Measurements from ENCODE around the gene ZC4H2.

ZC4H2 gene

DNA sequence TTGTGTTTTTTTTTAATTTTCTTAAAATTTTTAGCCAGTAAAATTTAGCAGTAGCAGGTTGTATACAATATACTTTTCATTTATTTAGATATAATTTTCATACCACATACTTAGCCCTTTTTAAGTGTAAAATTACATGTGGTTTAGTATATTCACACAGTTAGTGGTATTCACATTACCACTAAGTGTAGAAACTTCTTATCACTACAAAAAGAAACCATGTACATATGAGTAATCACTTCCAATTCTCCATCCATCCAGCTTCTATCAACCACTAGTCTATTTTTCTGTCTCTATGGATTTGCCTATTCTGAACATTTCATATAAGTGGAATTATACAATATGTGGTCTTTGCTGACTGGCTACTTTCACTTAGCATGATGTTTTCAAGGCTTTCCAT, 109.0 kb downstream of the ZC4H2 start:
- no peak for DNase-seq (ENCODE audit: low spot score)
- Histone ChIP-seq H3K36me3 (replicated peaks in 1 of 2; ENCODE audit: control insufficient read depth in 2 of 2, insufficient read depth in 2 of 2, low read length in 2 of 2) (no peaks in the 10 kb centered on the region), H3K9ac (ENCODE audit: low read depth, low read length, poor library complexity) (no peak overlapping the region), H2AK5ac (ENCODE audit: low read depth, low read length) (no peak overlapping the region), H2BK12ac (ENCODE audit: low read length) (no peak overlapping the region), H2BK5ac (ENCODE audit: low read length) (no peak overlapping the region), H3K79me1 (ENCODE audit: low read depth, low read length) (no peaks in the 10 kb centered on the region), H3K4me3 (ENCODE audit: low read length in 2 of 2) (no peak overlapping the region), H4K91ac (ENCODE audit: low read depth, low read length, poor library complexity) (no peak overlapping the region), H3K4ac (ENCODE audit: low read length) (no peak overlapping the region), H3K9me3 (replicated peaks in 1 of 2; ENCODE audit: control insufficient read depth in 2 of 2, insufficient read depth in 1 of 2, low read depth in 1 of 2, low read length in 2 of 2) (peaks cover 0 to 10% of the 10 kb centered on the region in 2 donors), H3K27me3 (ENCODE audit: control insufficient read depth in 3 of 3, insufficient read depth in 3 of 3, low read depth in 1 of 3, low read length in 3 of 3) (no peaks in the 10 kb centered on the region), H3K27ac (replicated peaks; ENCODE audit: low read length) (no peak overlapping the region), H4K8ac (ENCODE audit: low read depth, low read length) (no peak overlapping the region), H3K23ac (ENCODE audit: low read depth, low read length, poor library complexity) (no peak overlapping the region), H3K18ac (ENCODE audit: low read length) (no peak overlapping the region), H3K4me2 (ENCODE audit: insufficient read depth, low read length, poor library complexity, severe bottlenecking) (no peak overlapping the region), H2BK120ac (ENCODE audit: low read depth, low read length) (no peak overlapping the region), H3K4me1 (ENCODE audit: control insufficient read depth in 2 of 2, insufficient read depth in 1 of 2, low read depth in 1 of 2, low read length in 2 of 2) (no peaks in the 10 kb centered on the region), H3K14ac (ENCODE audit: low read length) (no peak overlapping the region), H2BK15ac (ENCODE audit: low read length) (no peak overlapping the region), H2AFZ (ENCODE audit: low read length) (no peak overlapping the region)

All from neuronal stem cell (in vitro differentiated cells).